T-helper 9 cell (primary cell): Measurements from ENCODE around the gene PGM1.

Source experiments
- DNase-seq: peaks from one replicate; pipeline ENCODE4 v3.0.0-alpha.2; 2020

Gene PGM1

GRCh38 chr1:63705078-63705477 lies 111.9 kb downstream of the PGM1 start:
- DNase-seq, result no peak

- DNase-seq, result no peak
Measured at GRCh38 chr1:63709267-63709828, 116.1 kb downstream of the PGM1 start.
